GM23338 (cell line): Measurements from ENCODE around the gene SBSN. TPM values are rescaled to one million over a fixed set of nuclear protein-coding genes. Genes with fewer than 3 reads are reported as not detected.

ENCODE experiments used
- ATAC-seq: fragments of 200-7000 bp; cut with Tn5 transposase; 3 replicates; pipeline ENCODE4 v1.9.1; 2020
- DNase-seq: peaks from one replicate; pipeline ENCODE4 v3.0.0-alpha.2; 2015; ENCODE audit warnings: low spot score
- H2AFZ ChIP-seq: fragments of 200-600 bp; sonication (generic); 2 replicates; pipeline ENCODE4 v1.8.0; 2016; ENCODE audit warnings: antibody characterized with exemption, mild to moderate bottlenecking, moderate library complexity
- H3F3A ChIP-seq: fragments of 200-600 bp; sonication (generic); replicated peaks from 2 replicates; pipeline ENCODE4 v1.8.0; 2017; ENCODE audit warnings: antibody characterized with exemption, mixed run types, low read depth
- H3K27ac ChIP-seq: fragments of 200-600 bp; sonication (generic); 2 replicates; pipeline ENCODE4 v1.6.1; 2016; ENCODE audit warnings: low read depth
- H3K27me3 ChIP-seq: fragments of 200-600 bp; sonication (generic); 2 replicates; pipeline ENCODE4 v1.8.0; 2016; ENCODE audit warnings: mild to moderate bottlenecking, mixed run types, moderate library complexity; ENCODE audit not compliant: insufficient read depth
- H3K36me3 ChIP-seq: fragments of 200-600 bp; sonication (generic); 2 replicates; pipeline ENCODE4 v1.8.0; 2016; ENCODE audit warnings: mild to moderate bottlenecking; ENCODE audit not compliant: insufficient read depth
- H3K4me1 ChIP-seq: fragments of 200-600 bp; sonication (generic); 2 replicates; pipeline ENCODE4 v1.8.0; 2016; ENCODE audit warnings: mild to moderate bottlenecking, moderate library complexity; ENCODE audit not compliant: insufficient read depth
- H3K4me2 ChIP-seq: fragments of 200-600 bp; sonication (generic); 2 replicates; pipeline ENCODE4 v1.7.1; 2017; ENCODE audit warnings: mixed run types
- H3K4me3 ChIP-seq: fragments of 200-600 bp; sonication (generic); 2 replicates; pipeline ENCODE4 v1.6.1; 2016; ENCODE audit warnings: mixed run types
- H3K79me2 ChIP-seq: fragments of 200-600 bp; sonication (generic); replicated peaks from 2 replicates; pipeline ENCODE4 v1.8.0; 2017; ENCODE audit warnings: mild to moderate bottlenecking; ENCODE audit not compliant: insufficient read depth
- H3K9me2 ChIP-seq: fragments of 200-600 bp; sonication (generic); 2 replicates; pipeline ENCODE4 v1.8.0; 2017; ENCODE audit not compliant: insufficient read depth
- H4K20me1 ChIP-seq: fragments of 200-600 bp; sonication (generic); replicated peaks from 2 replicates; pipeline ENCODE4 v1.8.0; 2017; ENCODE audit warnings: mild to moderate bottlenecking; ENCODE audit not compliant: insufficient read depth
- H3K27ac Mint-ChIP-seq: 2 replicates; pipeline ENCODE4 v1.8.0; 2020; ENCODE audit warnings: inconsistent platforms, mild to moderate bottlenecking, moderate library complexity, mixed read lengths
- H3K27me3 Mint-ChIP-seq: 3 replicates; pipeline ENCODE4 v1.8.0; 2022; ENCODE audit warnings: low read depth, mild to moderate bottlenecking, moderate library complexity, mixed read lengths, inconsistent platforms; ENCODE audit not compliant: insufficient read depth, poor library complexity
- H3K36me3 Mint-ChIP-seq: 3 replicates; pipeline ENCODE4 v1.8.0; 2021; ENCODE audit warnings: low read depth, mild to moderate bottlenecking, inconsistent platforms, moderate library complexity, mixed read lengths
- H3K4me1 Mint-ChIP-seq: 3 replicates; pipeline ENCODE4 v1.8.0; 2020; ENCODE audit warnings: mild to moderate bottlenecking, inconsistent platforms, mixed read lengths
- H3K4me3 Mint-ChIP-seq: 3 replicates; pipeline ENCODE4 v1.8.0; 2021; ENCODE audit warnings: moderate library complexity, mild to moderate bottlenecking, inconsistent platforms, mixed read lengths
- H3K9me3 Mint-ChIP-seq: 3 replicates; pipeline ENCODE4 v1.8.0; 2020; ENCODE audit warnings: moderate library complexity, mild to moderate bottlenecking, inconsistent platforms, mixed read lengths
- CREB1 ChIP-seq: fragments of 250-450 bp; sonication (Bioruptor Pico); IDR thresholded peaks from 2 replicates; pipeline ENCODE4 v1.5.0; 2020; ENCODE audit warnings: low read depth, mild to moderate bottlenecking, moderate library complexity
- EZH2phosphoT487 ChIP-seq: fragments of 200-600 bp; sonication (generic); IDR thresholded peaks from one replicate; pipeline ENCODE4 v1.8.1; 2018; ENCODE audit warnings: antibody characterized with exemption; ENCODE audit not compliant: unreplicated experiment
- JUNB ChIP-seq: IDR thresholded peaks from one replicate; pipeline ENCODE4 v1.6.1; 2016; ENCODE audit warnings: antibody characterized with exemption; ENCODE audit not compliant: unreplicated experiment
- NANOG ChIP-seq: IDR thresholded peaks from 2 replicates; pipeline ENCODE4 v1.6.1; 2016; ENCODE audit warnings: antibody characterized with exemption, borderline replicate concordance
- STAT1 ChIP-seq: IDR thresholded peaks from one replicate; pipeline ENCODE4 v1.6.1; 2016; ENCODE audit warnings: antibody characterized with exemption; ENCODE audit not compliant: unreplicated experiment
- ZNF114 ChIP-seq: fragments of 250-450 bp; sonication (Bioruptor Pico); IDR thresholded peaks from 2 replicates; pipeline ENCODE4 v1.5.0; 2020; ENCODE audit warnings: mild to moderate bottlenecking, moderate library complexity
- ZNF331 ChIP-seq: fragments of 250-450 bp; sonication (Bioruptor Pico); IDR thresholded peaks from 2 replicates; pipeline ENCODE4 v1.5.0; 2020; ENCODE audit warnings: low read depth, mild to moderate bottlenecking, moderate library complexity
- polyA plus RNA-seq: library from polyadenylated mRNA; unstranded; fragments of >200 nt; fragmentation: Nextera tagmentation; extraction: Ambion mirVana; gene quantifications from 2 replicates; pipeline ENCODE4 v1.2.1, GENCODE V29; 2016
- total RNA-seq: library from RNA; depleted of rRNA; stranded (reverse); fragments of >200 nt; shearing (Covaris generic); gene quantifications from 2 replicates; pipeline ENCODE4 v1.2.3, GENCODE V29; 2014
- TF ChIP-seq, protein P1 (sequence below), 2 experiments: fragments of 200-600 bp in 1 of 2; sonication (generic) in 1 of 2; conservative IDR thresholded peaks; 2 replicates each; pipeline versions ENCODE4 v1.5.1 to v1.6.1; 2016 to 2017; ENCODE audit warnings: antibody characterized with exemption in 2 of 2, low read depth in 2 of 2, mild to moderate bottlenecking in 2 of 2, moderate library complexity in 1 of 2
- TF ChIP-seq, protein P2 (sequence below): IDR thresholded peaks from one replicate; pipeline ENCODE4 v1.6.1; 2018; ENCODE audit warnings: antibody characterized with exemption; ENCODE audit not compliant: unreplicated experiment

The SBSN gene
- total and polyA plus RNA-seq, 2 experiments from 2014 or later: 0.39 TPM; not detected in 1

DNA sequence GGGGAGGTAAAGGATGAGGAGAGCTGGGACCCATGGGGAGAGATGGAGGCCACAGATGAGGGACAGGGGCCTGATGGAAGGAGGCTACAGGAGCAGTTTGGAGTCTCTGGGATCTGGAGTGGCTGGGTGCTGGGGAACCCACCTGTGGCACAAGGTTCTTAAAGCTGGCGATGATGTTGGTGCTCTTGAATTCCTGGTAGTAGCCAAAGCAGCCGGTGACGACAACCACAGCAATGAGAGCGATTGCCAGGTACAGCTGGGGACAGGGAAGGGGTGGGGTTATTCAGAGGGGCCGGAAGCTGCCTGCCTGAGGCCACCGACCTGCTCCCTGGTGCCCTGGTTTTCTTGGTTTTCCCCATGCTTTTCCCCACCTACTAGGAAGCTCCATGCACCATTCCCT lies 32.6 kb upstream of the SBSN start:
- peaks cover 26% of the 10 kb centered on the region for H3K27me3 Mint-ChIP-seq
- no peaks in the 10 kb centered on the region; the same call in 1 of the 3 replicates for H3K9me3 Mint-ChIP-seq
- no peaks in the 10 kb centered on the region for H3K9me2 ChIP-seq
- no peak overlapping the region for H3K4me3 Mint-ChIP-seq
- no peaks in the 10 kb centered on the region; the same call in 2 of the 3 replicates for H3K36me3 Mint-ChIP-seq
- no peak for ATAC-seq
- H3K79me2 ChIP-seq: no peaks in the 10 kb centered on the region
- TF ChIP-seq EZH2phosphoT487 (no peak), NANOG (no peak)
- TF ChIP-seq, protein P1, sequence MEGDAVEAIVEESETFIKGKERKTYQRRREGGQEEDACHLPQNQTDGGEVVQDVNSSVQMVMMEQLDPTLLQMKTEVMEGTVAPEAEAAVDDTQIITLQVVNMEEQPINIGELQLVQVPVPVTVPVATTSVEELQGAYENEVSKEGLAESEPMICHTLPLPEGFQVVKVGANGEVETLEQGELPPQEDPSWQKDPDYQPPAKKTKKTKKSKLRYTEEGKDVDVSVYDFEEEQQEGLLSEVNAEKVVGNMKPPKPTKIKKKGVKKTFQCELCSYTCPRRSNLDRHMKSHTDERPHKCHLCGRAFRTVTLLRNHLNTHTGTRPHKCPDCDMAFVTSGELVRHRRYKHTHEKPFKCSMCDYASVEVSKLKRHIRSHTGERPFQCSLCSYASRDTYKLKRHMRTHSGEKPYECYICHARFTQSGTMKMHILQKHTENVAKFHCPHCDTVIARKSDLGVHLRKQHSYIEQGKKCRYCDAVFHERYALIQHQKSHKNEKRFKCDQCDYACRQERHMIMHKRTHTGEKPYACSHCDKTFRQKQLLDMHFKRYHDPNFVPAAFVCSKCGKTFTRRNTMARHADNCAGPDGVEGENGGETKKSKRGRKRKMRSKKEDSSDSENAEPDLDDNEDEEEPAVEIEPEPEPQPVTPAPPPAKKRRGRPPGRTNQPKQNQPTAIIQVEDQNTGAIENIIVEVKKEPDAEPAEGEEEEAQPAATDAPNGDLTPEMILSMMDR (conservative IDR thresholded peaks at IDR 0.05; ENCODE audit: low read depth in 2 of 2): no peak
- TF ChIP-seq, protein P2, sequence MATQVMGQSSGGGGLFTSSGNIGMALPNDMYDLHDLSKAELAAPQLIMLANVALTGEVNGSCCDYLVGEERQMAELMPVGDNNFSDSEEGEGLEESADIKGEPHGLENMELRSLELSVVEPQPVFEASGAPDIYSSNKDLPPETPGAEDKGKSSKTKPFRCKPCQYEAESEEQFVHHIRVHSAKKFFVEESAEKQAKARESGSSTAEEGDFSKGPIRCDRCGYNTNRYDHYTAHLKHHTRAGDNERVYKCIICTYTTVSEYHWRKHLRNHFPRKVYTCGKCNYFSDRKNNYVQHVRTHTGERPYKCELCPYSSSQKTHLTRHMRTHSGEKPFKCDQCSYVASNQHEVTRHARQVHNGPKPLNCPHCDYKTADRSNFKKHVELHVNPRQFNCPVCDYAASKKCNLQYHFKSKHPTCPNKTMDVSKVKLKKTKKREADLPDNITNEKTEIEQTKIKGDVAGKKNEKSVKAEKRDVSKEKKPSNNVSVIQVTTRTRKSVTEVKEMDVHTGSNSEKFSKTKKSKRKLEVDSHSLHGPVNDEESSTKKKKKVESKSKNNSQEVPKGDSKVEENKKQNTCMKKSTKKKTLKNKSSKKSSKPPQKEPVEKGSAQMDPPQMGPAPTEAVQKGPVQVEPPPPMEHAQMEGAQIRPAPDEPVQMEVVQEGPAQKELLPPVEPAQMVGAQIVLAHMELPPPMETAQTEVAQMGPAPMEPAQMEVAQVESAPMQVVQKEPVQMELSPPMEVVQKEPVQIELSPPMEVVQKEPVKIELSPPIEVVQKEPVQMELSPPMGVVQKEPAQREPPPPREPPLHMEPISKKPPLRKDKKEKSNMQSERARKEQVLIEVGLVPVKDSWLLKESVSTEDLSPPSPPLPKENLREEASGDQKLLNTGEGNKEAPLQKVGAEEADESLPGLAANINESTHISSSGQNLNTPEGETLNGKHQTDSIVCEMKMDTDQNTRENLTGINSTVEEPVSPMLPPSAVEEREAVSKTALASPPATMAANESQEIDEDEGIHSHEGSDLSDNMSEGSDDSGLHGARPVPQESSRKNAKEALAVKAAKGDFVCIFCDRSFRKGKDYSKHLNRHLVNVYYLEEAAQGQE: no peak
- H3K4me3 ChIP-seq: no peak overlapping the region
- H2AFZ ChIP-seq: no peak overlapping the region
- DNase-seq: no peak
- peaks cover 8% of the 10 kb centered on the region; the same call in 1 of the 2 replicates for H3K4me1 ChIP-seq
- no peak overlapping the region for H3K4me2 ChIP-seq
- no peak overlapping the region for H3K27ac ChIP-seq
- no peaks in the 10 kb centered on the region for H4K20me1 ChIP-seq
- H3K36me3 ChIP-seq: no peaks in the 10 kb centered on the region
- peaks cover 10% of the 10 kb centered on the region for H3K27me3 ChIP-seq
- H3K27ac Mint-ChIP-seq: no peak overlapping the region
- peaks cover 12% of the 10 kb centered on the region for H3K4me1 Mint-ChIP-seq
- peaks cover 11% of the 10 kb centered on the region; the same call in 1 of the 2 replicates for H3F3A ChIP-seq

DNA sequence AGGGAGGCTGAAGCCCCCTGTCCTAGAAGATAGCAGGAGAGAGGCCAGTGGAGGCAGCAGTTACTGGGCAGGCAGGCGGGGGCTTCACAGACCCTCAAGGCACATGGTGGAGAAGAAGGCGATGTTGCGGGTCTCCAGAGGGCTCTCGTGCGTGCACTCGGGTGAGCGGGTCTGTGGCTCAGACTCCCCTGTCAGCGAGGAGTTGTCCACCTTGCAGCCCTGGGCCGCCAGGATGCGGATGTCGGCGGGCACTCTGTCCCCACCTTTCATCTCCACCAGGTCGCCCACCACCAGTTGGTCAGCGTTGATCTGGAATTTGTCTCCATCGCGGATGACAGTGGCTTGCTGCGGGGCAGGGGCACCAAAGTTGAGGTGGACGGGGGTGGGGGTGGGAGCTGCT lies 32.2 kb upstream of the SBSN start:
- Histone ChIP-seq H3F3A (peaks cover 11% of the 10 kb centered on the region; the same call in 1 of the 2 replicates), H3K4me2 (no peak overlapping the region), H3K4me3 (no peak overlapping the region), H3K79me2 (no peaks in the 10 kb centered on the region), H3K4me1 (peaks cover 8% of the 10 kb centered on the region; the same call in 1 of the 2 replicates), H2AFZ (no peak overlapping the region), H3K9me2 (no peaks in the 10 kb centered on the region), H4K20me1 (no peaks in the 10 kb centered on the region), H3K27me3 (peaks cover 10% of the 10 kb centered on the region), H3K27ac (no peak overlapping the region), H3K36me3 (no peaks in the 10 kb centered on the region)
- Mint-ChIP-seq H3K4me3 (no peak overlapping the region), H3K4me1 (peaks cover 12% of the 10 kb centered on the region), H3K27ac (no peak overlapping the region), H3K27me3 (peaks cover 26% of the 10 kb centered on the region), H3K9me3 (no peaks in the 10 kb centered on the region; the same call in 1 of the 3 replicates), H3K36me3 (no peaks in the 10 kb centered on the region; the same call in 2 of the 3 replicates)
- ATAC-seq: no peak
- no peak for DNase-seq
- no peak for TF ChIP-seq STAT1
- no peak for TF ChIP-seq CREB1 (CRISPR knock-in tag)
- no peak for TF ChIP-seq ZNF114 (CRISPR knock-in tag)
- TF ChIP-seq JUNB: no peak
- no peak for TF ChIP-seq EZH2phosphoT487
- TF ChIP-seq, protein P2: no peak
- TF ChIP-seq ZNF331 (CRISPR knock-in tag): no peak
